ENCODE data around the gene SLC25A43. TPM values are rescaled to one million over a fixed set of nuclear protein-coding genes. Genes with fewer than 3 reads are reported as not detected.

Gene SLC25A43
- total and polyA plus RNA-seq, 2 of the 8 experiments (the other 6 are each of a cell fraction or from before 2014, with no cell fraction given): 3.1 to 5.8 TPM

- TF ChIP-seq CHD7 (IDR thresholded peaks at IDR 0.05; ENCODE audit: insufficient replicate concordance, low read length) (no peak), CBX8 (IDR thresholded peaks at IDR 0.05; ENCODE audit: borderline replicate concordance, low read depth, low read length) (no peak), MAX (IDR thresholded peaks at IDR 0.05) (no peak), KDM1A (IDR thresholded peaks at IDR 0.05; ENCODE audit: borderline replicate concordance, low read length) (no peak), CREB1 (IDR thresholded peaks at IDR 0.05) (no peak), BCL11A (IDR thresholded peaks at IDR 0.05; ENCODE audit: low read depth in 2 of 2, low read length in 2 of 2) (no peak), SRF (IDR thresholded peaks at IDR 0.05; ENCODE audit: low read depth, low read length) (no peak), E2F6 (IDR thresholded peaks at IDR 0.05) (no peak), SUZ12 (IDR thresholded peaks at IDR 0.05; ENCODE audit: low read length) (no peak), CBX5 (IDR thresholded peaks at IDR 0.05; ENCODE audit: low read depth, low read length) (no peak), SIRT6 (IDR thresholded peaks at IDR 0.05; ENCODE audit: low read length) (no peak)
Measured at GRCh38 chrX:119453202-119453601, 54.1 kb downstream of the SLC25A43 start (continued).
